Testis (tissue), 2 donors: ENCODE measurements around the gene KCNE4.

Experiments used
- CTCF ChIP-seq, 3 experiments: fragments of 450-650 bp in 2 of 3; fragments of 200-600 bp in 1 of 3; sonication (generic) in 1 of 3; IDR thresholded peaks; one replicate each; pipeline ENCODE4 v1.5.1; 2016 to 2019; ENCODE audit warnings: antibody characterized with exemption in 3 of 3, mild to moderate bottlenecking in 2 of 3, moderate library complexity in 1 of 3
- POLR2A ChIP-seq: fragments of 450-650 bp; IDR thresholded peaks from one replicate; pipeline ENCODE4 v1.6.1; 2017; ENCODE audit warnings: antibody characterized with exemption, mild to moderate bottlenecking, moderate library complexity

DNA sequence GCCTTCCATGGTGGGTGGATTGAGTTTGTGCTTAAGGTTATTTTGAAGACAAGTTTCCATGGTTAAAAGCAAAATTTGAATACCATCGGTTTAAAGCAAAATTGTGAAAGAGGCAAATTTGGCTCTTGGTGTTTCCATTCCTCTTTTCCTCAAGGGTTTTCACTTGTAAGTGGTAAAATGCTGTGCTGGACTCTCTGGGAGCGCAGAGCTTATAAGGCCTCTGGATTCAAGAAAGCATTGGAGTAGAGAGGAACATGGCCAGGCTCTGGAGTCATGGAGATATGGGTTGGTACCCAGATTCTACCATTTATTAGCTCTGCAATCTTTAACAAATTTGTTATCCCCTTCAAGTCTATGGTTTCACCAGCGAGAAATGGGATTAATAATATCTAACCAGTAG, 17.5 kb downstream of the KCNE4 start:
- TF ChIP-seq CTCF (IDR thresholded peaks at IDR 0.05), result no peak
- TF ChIP-seq POLR2A, result no peak
